Activated CD4-positive, alpha-beta T cell treated with anti-CD3 and anti-CD28 coated beads for 24 hours (primary cell): ENCODE measurements around the gene RHOA.

Experiments
- DNase-seq, 2 donors: peaks; one replicate each; pipeline ENCODE4 v3.0.0-alpha.2; 2020; ENCODE audit warnings: low read depth in 2 of 2

Gene RHOA

GRCh38 chr3:49411968-49412631 is at the start of gene RHOA, which contains the start of gene TCTA:
Gene RHOA (minus strand): TSS chr3:49411976. CDS start chr3:49375589, 36,387 bp downstream.
Gene TCTA (plus strand): TSS chr3:49412423. CDS start chr3:49412427, 4 bp downstream.
- DNase-seq, result peak; percentile 98

GRCh38 chr3:49460956-49461355 is 49.2 kb upstream of the RHOA start:
- no peak for DNase-seq

GRCh38 chr3:49460188-49460890 is 48.6 kb upstream of the RHOA start:
- no peak for DNase-seq

GRCh38 chr3:49456466-49456865 is 44.7 kb upstream of the RHOA start:
- no peak for DNase-seq

- no peak for DNase-seq
These were observed 43.3 kb upstream of the RHOA start for GRCh38 chr3:49454898-49455681.

GRCh38 chr3:49454458-49454857 is 42.7 kb upstream of the RHOA start:
- DNase-seq, result no peak

GRCh38 chr3:49453621-49454020 is 41.8 kb upstream of the RHOA start:
- no peak for DNase-seq

GRCh38 chr3:49445391-49445790 is 33.6 kb upstream of the RHOA start:
- no peak for DNase-seq

- no peak for DNase-seq
These were observed 23.0 kb upstream of the RHOA start for GRCh38 chr3:49434731-49435130.

- no peak for DNase-seq
These were observed 16.9 kb upstream of the RHOA start for GRCh38 chr3:49428752-49429080.

- DNase-seq, result no peak
These were observed 15.8 kb upstream of the RHOA start for GRCh38 chr3:49427586-49427985.

- no peak for DNase-seq
These were observed 13.0 kb upstream of the RHOA start for GRCh38 chr3:49424816-49425215.

GRCh38 chr3:49422379-49423248 is 10.8 kb upstream of the RHOA start, which contains the start of gene AMT:
Gene AMT (minus strand): TSS chr3:49422473. CDS start chr3:49422450, 23 bp downstream.
- no peak for DNase-seq

GRCh38 chr3:49421890-49422378 is 10.2 kb upstream of the RHOA start:
- DNase-seq, result no peak

GRCh38 chr3:49417516-49418120 is 5.8 kb upstream of the RHOA start:
- DNase-seq, result no peak

- DNase-seq, result no peak
These were observed 5.1 kb upstream of the RHOA start for GRCh38 chr3:49416867-49417266.

GRCh38 chr3:49415931-49416601 is 4.3 kb upstream of the RHOA start:
- DNase-seq, result peak in 1 of 2 donors; percentile 21

GRCh38 chr3:49414753-49415152 is 3.0 kb upstream of the RHOA start:
- DNase-seq, result no peak

- no peak for DNase-seq
These were observed 1.6 kb upstream of the RHOA start for GRCh38 chr3:49413338-49413734.

- DNase-seq, result no peak
These were observed 1.0 kb upstream of the RHOA start for GRCh38 chr3:49412632-49413337.
